HepG2 (cell line): ENCODE data around the gene FBXL13.

ENCODE experiments used
- MAFK ChIP-seq, 2 experiments: IDR thresholded peaks in 1 of 2; conservative IDR thresholded peaks in 1 of 2; 2 replicates each; pipeline ENCODE4 v1.6.1; 2011; ENCODE audit warnings: improper control_type of control experiment in 2 of 2, low read length in 2 of 2
- ZKSCAN8 ChIP-seq: IDR thresholded peaks from 2 replicates; pipeline ENCODE4 v1.6.1; 2016; ENCODE audit warnings: borderline replicate concordance, missing genetic modification reagents, missing compliant biosample characterization
- ZNF224 ChIP-seq: sonication (generic); formaldehyde crosslinking; IDR thresholded peaks from 2 replicates; pipeline ENCODE4 v1.5.0; 2020; ENCODE audit warnings: mild to moderate bottlenecking, missing genetic modification reagents
- ZNF274 ChIP-seq: sonication (generic); formaldehyde crosslinking; IDR thresholded peaks from 2 replicates; pipeline ENCODE4 v1.5.1; 2020; ENCODE audit warnings: mild to moderate bottlenecking, missing genetic modification reagents

- TF ChIP-seq ZKSCAN8 (CRISPR knock-in tag) (no peak), ZNF274 (CRISPR knock-in tag) (no peak), ZNF224 (CRISPR knock-in tag) (no peak), MAFK (conservative IDR thresholded peaks at IDR 0.05 in 1 of 2, IDR thresholded peaks at IDR 0.05 in 1 of 2; ENCODE audit: low read length in 2 of 2) (no peak)
Observed at GRCh38 chr7:103100348-103100747, 25.8 kb upstream of the FBXL13 start.
